Ovary (tissue), 9 donors: ENCODE measurements around the gene CASP10. TPM values are rescaled to one million over a fixed set of nuclear protein-coding genes. Genes with fewer than 3 reads are reported as not detected.
A peak's percentile ranks its signal among the peaks of the same experiment; 100 is the strongest.

Source experiments
- DNase-seq, 5 donors: peaks; one replicate each; pipeline ENCODE4 v3.0.0-alpha.2; 2019 to 2020
- H3K27ac ChIP-seq, 2 donors: fragments of 200-600 bp; one replicate each; pipeline versions ENCODE4 v1.5.1 to v1.8.0; 2019 to 2022
- H3K27me3 ChIP-seq: fragments of 200-600 bp; one replicate; pipeline ENCODE4 v1.8.0; 2022
- H3K36me3 ChIP-seq: fragments of 200-600 bp; sonication (generic); one replicate; pipeline ENCODE4 v1.5.1; 2019
- H3K4me1 ChIP-seq: one replicate; pipeline ENCODE4 v1.8.1; 2013; ENCODE audit warnings: mild to moderate bottlenecking, moderate library complexity; ENCODE audit not compliant: insufficient read depth
- H3K4me3 ChIP-seq: fragments of 200-600 bp; sonication (generic); one replicate; pipeline ENCODE4 v1.5.1; 2017
- H3K9me3 ChIP-seq, 2 donors: fragments of 200-600 bp in 1 of 2; sonication (generic) in 1 of 2; one replicate each; pipeline versions ENCODE4 v1.5.1 to v1.8.1; 2013 to 2019; ENCODE audit warnings: mild to moderate bottlenecking in 1 of 2, moderate library complexity in 1 of 2
- EP300 ChIP-seq: sonication (generic); formaldehyde crosslinking; IDR thresholded peaks from one replicate; pipeline ENCODE4 v1.6.1; 2017; ENCODE audit warnings: antibody characterized with exemption
- POLR2A ChIP-seq: fragments of 450-650 bp; IDR thresholded peaks from one replicate; pipeline ENCODE4 v1.6.1; 2017; ENCODE audit warnings: antibody characterized with exemption, mild to moderate bottlenecking, moderate library complexity
- WGBS, 3 donors: extraction: QIAGEN DNeasy Blood & Tissue Kit in 1 of 3; methylation state at CpG; one replicate each; pipeline versions ENCODE4 v1.1.5 to v1.1.7; 2013 to 2017; 5-methylcytosine and 5-hydroxymethylcytosine counted together
- intact Hi-C, 4 donors: fragments of 100-400 bp; cut with DNase I; formaldehyde crosslinking; loops; one replicate each; pipeline versions ENCODE4 v1.11.0 to v1.15.1; 2022 to 2023
- polyA plus RNA-seq, 2 donors: library from polyadenylated mRNA; stranded (reverse); fragments of 200-250 nt in 1 of 2; fragments of 350-450 nt in 1 of 2; fragmentation: Illumina TruSeq in 1 of 2; extraction: RNeasy Lipid Tissue Mini Kit (QIAGEN cat#74804) in 1 of 2; gene quantifications; one replicate each; pipeline ENCODE4 v1.2.3, GENCODE V29; 2013 to 2014
- total RNA-seq, 7 donors: library from RNA; depleted of rRNA in 2 of 7; stranded (reverse); fragments of >200 nt in 2 of 7; fragmentation: NEBNext Ultra II Directional in 3 of 7; extraction: Animal tissue kit (Norgen Biotek cat#: 25700) in 3 of 7; gene quantifications; one replicate each; pipeline versions ENCODE4 v1.1.0 to v1.2.4, GENCODE V29; 2016 to 2023
- TF ChIP-seq, protein P1 (sequence below), 3 donors: fragments of 450-650 bp in 2 of 3; fragments of 200-600 bp in 1 of 3; IDR thresholded peaks; one replicate each; pipeline versions ENCODE4 v1.5.1 to v1.8.0; 2016 to 2022; ENCODE audit warnings: antibody characterized with exemption in 3 of 3, mild to moderate bottlenecking in 1 of 3
- donor health status: DM: no; HTN: no; CAD: no; lungs with moderate emphysema.
- donor health status: DM: no; HTN: no; CAD: no.
- donor health status: Bipolar disorder and iron deficiency.
- donor health status: DM: yes; HTN: yes; CAD: no.
- donor health status: DM: no; HTN: no; CAD: no.
- donor health status: DM: yes; HTN: yes; CAD: no.

Gene CASP10
- total and polyA plus RNA-seq, 9 donors = 2.1 to 19.0 (median 3.8) TPM

DNA sequence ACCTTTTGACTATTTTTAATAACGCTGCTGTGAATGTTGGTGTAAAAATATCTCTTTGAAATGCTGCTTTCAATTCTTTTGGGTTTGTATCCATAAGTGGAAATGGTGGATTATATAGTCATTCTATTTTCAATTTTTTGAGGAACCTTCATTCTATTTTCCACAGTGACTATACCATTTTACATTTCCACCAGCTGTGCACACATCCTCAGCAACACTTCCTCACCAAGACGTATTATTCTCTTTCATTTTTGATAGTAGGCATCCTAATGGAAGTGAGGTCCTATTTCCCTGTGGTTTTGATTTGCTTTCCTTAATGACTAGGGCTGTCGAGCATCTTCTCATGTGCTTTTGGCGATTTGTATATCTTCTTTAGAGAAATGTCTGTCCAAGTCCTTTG, 14.8 kb downstream of the CASP10 start:
- intact Hi-C loops = no loop called here
- Histone ChIP-seq H3K4me1 (no peaks in the 10 kb centered on the region), H3K27ac (no peak overlapping the region), H3K36me3 (no peaks in the 10 kb centered on the region), H3K27me3 (no peaks in the 10 kb centered on the region), H3K4me3 (no peak overlapping the region), H3K9me3 (no peaks in the 10 kb centered on the region)
- WGBS, 3 donors = 66 to 81% (median 74%) methylated on average over 4 of the region's 4 CpGs
- no peak for TF ChIP-seq EP300
- no peak for TF ChIP-seq POLR2A
- TF ChIP-seq, protein P1, sequence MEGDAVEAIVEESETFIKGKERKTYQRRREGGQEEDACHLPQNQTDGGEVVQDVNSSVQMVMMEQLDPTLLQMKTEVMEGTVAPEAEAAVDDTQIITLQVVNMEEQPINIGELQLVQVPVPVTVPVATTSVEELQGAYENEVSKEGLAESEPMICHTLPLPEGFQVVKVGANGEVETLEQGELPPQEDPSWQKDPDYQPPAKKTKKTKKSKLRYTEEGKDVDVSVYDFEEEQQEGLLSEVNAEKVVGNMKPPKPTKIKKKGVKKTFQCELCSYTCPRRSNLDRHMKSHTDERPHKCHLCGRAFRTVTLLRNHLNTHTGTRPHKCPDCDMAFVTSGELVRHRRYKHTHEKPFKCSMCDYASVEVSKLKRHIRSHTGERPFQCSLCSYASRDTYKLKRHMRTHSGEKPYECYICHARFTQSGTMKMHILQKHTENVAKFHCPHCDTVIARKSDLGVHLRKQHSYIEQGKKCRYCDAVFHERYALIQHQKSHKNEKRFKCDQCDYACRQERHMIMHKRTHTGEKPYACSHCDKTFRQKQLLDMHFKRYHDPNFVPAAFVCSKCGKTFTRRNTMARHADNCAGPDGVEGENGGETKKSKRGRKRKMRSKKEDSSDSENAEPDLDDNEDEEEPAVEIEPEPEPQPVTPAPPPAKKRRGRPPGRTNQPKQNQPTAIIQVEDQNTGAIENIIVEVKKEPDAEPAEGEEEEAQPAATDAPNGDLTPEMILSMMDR (IDR thresholded peaks at IDR 0.05) = no peak
- DNase-seq = no peak

DNA sequence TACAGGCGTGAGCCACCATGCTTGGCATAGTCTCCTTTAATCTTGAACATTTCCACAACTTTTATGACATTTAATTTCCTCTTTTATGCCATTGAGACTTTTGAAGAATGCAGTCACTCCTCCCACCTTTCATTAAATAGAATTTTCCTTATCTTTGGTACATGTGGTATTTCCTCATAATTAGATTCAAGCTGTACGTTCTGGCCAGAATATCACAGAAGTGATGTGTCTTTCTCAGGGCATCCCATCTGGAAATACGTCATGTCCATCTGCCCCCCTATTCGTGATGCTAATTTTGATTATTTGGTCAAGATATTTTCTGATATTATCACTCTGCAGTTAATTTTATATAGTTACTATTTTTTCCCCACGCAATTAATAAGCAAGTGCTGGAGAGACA, 16.9 kb downstream of the CASP10 start:
- Histone ChIP-seq H3K27me3 (no peaks in the 10 kb centered on the region), H3K4me1 (no peaks in the 10 kb centered on the region), H3K4me3 (no peak overlapping the region), H3K27ac (no peak overlapping the region), H3K36me3 (no peaks in the 10 kb centered on the region), H3K9me3 (no peaks in the 10 kb centered on the region)
- 65 to 71% (median 68%) methylated on average over 5 of the region's 5 CpGs for WGBS, 3 donors
- TF ChIP-seq POLR2A = no peak
- no peak for DNase-seq
- intact Hi-C loops = no loop called here

DNA sequence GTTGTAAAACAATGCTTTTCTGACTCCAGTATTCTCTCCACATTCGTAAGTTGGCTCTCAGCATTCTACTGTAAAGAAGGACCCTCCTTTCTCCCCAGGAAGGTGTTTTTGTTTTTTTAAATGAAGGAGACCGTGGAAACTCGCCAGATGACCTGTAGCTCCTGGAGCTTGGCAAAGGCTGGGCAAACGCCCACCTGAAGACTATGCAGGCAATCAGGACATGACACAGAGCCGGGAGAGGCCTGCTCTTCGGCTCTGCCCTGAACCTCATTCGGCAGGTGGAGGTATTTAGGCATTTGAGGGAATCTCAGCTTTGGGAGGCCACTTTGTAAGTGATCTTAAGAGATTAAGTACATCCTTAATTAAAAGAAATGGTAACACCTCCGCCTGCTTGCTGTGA, 17.4 kb downstream of the CASP10 start:
- H3K4me1 ChIP-seq = no peaks in the 10 kb centered on the region
- no peaks in the 10 kb centered on the region for H3K9me3 ChIP-seq
- no peak overlapping the region for H3K4me3 ChIP-seq
- intact Hi-C loops = no loop called here
- WGBS, 3 donors = 73 to 79% (median 75%) methylated on average over 8 of the region's 8 CpGs
- H3K27me3 ChIP-seq = no peaks in the 10 kb centered on the region
- DNase-seq = no peak
- TF ChIP-seq POLR2A (no peak), EP300 (no peak)
- TF ChIP-seq, protein P1 (IDR thresholded peaks at IDR 0.05) = no peak
- no peak overlapping the region for H3K27ac ChIP-seq
- H3K36me3 ChIP-seq = no peaks in the 10 kb centered on the region

DNA sequence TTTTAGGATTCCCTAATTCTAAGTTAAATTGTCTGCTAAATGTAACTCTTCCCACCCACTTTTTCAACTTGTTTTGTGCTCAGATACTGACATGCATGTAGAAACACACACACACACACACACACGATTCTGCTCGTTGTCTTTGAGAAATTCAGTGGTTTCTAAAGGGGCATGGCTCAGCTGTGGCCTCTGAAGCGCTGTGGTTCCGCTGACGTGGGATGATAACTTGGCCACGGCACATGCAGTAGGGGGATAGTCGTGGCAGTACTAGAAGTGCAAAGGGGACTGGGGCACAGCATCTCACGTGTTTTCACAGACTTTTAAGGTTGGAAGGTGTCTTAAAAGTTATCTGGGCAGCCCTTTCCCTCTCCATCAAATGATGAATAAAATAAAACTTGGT, 18.4 kb downstream of the CASP10 start:
- TF ChIP-seq, protein P1 (IDR thresholded peaks at IDR 0.05) = no peak
- TF ChIP-seq POLR2A = no peak
- TF ChIP-seq EP300 = no peak
- Histone ChIP-seq H3K27ac (no peak overlapping the region), H3K4me1 (no peaks in the 10 kb centered on the region), H3K9me3 (no peaks in the 10 kb centered on the region), H3K4me3 (no peak overlapping the region), H3K36me3 (no peaks in the 10 kb centered on the region), H3K27me3 (no peaks in the 10 kb centered on the region)
- DNase-seq = no peak
- WGBS, 3 donors = 87 to 89% (median 87%) methylated on average over 8 of the region's 8 CpGs
- intact Hi-C loops = no loop called here

DNA sequence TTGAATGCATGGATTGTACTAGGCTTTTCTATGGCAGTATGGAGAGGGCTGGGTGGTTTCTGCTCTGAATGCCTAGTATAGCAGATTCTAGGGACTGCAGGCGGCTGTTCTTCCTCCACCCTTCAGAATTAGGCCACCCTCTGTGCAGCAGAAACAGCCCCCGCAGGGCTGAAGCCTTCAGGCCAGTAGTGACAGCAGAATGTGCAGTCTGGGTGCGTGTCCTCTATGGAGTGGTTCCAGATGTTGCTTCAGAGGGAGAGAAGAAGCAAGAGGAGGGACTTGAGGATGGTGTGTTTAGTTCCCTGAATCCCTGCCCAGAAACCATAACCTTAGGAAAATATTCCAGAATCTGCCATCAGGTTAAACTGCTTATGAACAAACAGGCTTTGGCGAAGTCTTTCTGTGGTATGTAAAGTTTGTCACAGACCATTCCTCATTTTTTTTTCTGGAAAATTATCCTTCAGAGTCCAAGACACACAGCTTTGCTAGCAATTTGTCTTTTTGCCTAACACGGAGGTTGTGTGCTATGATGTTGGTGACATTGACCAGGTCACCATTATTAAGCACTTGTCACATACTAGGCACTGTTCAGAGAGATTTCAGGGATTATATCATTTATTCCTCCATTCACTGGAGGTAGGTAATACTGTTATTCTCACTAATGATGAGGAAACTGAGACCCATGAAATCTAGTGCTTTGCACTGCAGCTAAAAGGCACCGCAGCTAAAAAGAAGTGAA, 21.1 kb downstream of the CASP10 start:
- TF ChIP-seq EP300 = no peak
- no peaks in the 10 kb centered on the region for H3K9me3 ChIP-seq
- H3K27me3 ChIP-seq = no peaks in the 10 kb centered on the region
- intact Hi-C loops = no loop called here
- H3K4me1 ChIP-seq = no peaks in the 10 kb centered on the region
- H3K4me3 ChIP-seq = no peak overlapping the region
- WGBS, 3 donors = 28 to 37% (median 32%) methylated on average over 6 of the region's 6 CpGs
- peak in 1 of 5 donors; percentile 34 for DNase-seq
- no peaks in the 10 kb centered on the region for H3K36me3 ChIP-seq
- H3K27ac ChIP-seq = no peak overlapping the region
